ENCODE data around the gene TAF1B.

DNA sequence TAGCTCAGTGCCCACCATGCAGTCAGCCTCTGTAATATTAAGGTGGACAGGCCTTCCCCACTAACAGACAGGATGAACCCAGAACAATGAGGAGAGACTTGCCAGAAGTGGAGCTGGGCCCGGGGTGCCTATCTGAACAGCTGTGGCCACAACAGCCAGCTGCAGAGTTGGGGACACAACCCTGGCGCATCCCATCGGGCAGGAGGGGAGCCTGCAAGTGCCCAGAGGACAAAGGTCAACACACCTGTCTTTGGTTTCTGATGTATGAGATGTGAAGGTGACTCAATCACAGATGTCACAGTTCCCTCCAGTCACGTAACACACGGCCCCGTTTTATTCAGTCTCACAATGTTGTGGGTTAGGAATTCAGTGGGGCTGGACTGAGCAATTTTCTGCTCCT lies 48.2 kb upstream of the TAF1B start:
- TF ChIP-seq POLR2AphosphoS5 (IDR thresholded peaks at IDR 0.05): no peak
- TF ChIP-seq, protein P1, sequence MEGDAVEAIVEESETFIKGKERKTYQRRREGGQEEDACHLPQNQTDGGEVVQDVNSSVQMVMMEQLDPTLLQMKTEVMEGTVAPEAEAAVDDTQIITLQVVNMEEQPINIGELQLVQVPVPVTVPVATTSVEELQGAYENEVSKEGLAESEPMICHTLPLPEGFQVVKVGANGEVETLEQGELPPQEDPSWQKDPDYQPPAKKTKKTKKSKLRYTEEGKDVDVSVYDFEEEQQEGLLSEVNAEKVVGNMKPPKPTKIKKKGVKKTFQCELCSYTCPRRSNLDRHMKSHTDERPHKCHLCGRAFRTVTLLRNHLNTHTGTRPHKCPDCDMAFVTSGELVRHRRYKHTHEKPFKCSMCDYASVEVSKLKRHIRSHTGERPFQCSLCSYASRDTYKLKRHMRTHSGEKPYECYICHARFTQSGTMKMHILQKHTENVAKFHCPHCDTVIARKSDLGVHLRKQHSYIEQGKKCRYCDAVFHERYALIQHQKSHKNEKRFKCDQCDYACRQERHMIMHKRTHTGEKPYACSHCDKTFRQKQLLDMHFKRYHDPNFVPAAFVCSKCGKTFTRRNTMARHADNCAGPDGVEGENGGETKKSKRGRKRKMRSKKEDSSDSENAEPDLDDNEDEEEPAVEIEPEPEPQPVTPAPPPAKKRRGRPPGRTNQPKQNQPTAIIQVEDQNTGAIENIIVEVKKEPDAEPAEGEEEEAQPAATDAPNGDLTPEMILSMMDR (IDR thresholded peaks at IDR 0.05): no peak

All from transverse colon (tissue), 4 donors.